Epithelial cell of esophagus (primary cell): ENCODE results near the gene NAV3.

ENCODE experiments used
- DNase-seq: peaks from one replicate; pipeline ENCODE4 v3.0.0; 2010; ENCODE audit warnings: low read depth
- H3K4me3 ChIP-seq: 2 replicates; pipeline ENCODE4 v1.5.1; 2011; ENCODE audit warnings: mild to moderate bottlenecking, low read length, control low read depth
- TF ChIP-seq, protein P1 (sequence below): IDR thresholded peaks from 2 replicates; pipeline ENCODE4 v1.5.1; 2011; ENCODE audit warnings: low read depth, mild to moderate bottlenecking, low read length, control low read depth, inconsistent platforms; ENCODE audit not compliant: insufficient read depth; ENCODE audit errors: missing control alignments

NAV3 gene

DNA sequence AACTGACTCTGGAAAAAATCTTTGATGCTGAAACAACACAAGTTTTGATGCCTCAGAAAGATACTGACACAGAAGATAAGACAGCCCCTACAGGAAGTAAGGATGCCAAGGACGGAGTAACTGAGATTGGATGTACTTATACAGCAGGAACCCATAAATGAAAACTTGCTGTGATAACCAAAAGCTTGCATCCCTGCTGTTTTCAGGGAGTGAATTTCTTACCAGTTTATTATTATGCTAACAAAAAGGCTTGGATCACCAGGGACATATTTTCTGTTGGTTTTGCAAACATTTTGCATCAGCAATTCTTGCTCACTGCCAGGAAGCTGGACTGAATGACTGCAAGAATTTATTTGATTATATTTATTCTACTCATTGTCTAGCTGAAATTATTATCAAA, 197.7 kb downstream of the NAV3 start:
- H3K4me3 ChIP-seq = no peak overlapping the region
- DNase-seq = no peak
- TF ChIP-seq, protein P1, sequence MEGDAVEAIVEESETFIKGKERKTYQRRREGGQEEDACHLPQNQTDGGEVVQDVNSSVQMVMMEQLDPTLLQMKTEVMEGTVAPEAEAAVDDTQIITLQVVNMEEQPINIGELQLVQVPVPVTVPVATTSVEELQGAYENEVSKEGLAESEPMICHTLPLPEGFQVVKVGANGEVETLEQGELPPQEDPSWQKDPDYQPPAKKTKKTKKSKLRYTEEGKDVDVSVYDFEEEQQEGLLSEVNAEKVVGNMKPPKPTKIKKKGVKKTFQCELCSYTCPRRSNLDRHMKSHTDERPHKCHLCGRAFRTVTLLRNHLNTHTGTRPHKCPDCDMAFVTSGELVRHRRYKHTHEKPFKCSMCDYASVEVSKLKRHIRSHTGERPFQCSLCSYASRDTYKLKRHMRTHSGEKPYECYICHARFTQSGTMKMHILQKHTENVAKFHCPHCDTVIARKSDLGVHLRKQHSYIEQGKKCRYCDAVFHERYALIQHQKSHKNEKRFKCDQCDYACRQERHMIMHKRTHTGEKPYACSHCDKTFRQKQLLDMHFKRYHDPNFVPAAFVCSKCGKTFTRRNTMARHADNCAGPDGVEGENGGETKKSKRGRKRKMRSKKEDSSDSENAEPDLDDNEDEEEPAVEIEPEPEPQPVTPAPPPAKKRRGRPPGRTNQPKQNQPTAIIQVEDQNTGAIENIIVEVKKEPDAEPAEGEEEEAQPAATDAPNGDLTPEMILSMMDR = no peak

DNA sequence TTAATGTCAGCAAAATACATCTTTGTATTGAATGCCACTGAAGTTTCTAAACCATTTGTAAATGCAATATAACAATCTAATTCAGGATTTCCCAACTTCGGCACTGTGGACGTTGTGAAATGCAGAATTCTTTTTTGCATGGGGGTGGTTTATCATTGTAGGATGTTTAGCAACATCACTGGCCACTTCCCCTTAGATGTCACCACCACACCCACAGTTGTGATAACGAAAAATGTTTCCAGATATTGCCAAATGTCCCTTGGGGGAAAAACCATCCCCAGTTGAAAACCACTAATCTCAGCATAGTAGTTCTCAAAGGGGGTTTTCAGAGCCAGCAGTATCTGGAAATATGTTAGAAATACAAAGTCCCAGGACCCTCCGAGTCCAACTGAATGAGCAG, 203.3 kb downstream of the NAV3 start:
- no peak overlapping the region for H3K4me3 ChIP-seq
- TF ChIP-seq, protein P1 = no peak
- DNase-seq = no peak

DNA sequence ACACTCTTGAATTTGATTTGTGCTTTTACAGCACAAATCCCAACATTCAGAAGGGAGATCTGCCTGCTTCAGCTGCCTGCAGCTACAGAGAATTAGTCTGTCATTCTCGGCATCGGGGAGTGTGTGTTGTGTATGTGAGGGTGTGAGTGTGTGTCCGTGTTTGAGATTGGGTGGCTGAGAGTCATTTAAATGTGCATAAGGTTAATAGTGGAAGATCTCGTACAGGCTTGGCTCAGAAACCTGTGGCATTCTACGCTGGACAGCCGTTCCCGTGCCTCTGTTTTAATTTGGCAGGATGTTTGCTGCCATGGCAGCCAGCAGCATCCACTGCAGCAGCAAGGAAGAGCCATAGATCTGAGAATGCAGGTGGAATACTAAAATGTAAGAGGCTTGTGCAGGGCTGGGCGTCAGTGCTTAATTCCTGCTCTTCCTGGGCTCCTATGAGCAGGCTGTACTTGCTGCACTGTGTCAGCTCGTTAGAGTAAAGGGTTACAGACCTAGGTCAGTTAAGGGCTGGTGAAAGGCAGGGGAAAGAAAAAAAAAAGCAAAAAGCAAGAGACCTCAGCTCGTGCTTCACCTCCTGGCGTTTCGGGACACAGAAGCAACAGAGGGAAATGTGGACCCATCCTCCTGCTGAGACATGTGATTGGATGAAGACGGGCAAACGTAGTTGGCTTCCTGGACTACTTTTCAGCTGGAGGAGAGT, 205.4 kb downstream of the NAV3 start:
- H3K4me3 ChIP-seq = no peak overlapping the region
- TF ChIP-seq, protein P1 = no peak
- no peak for DNase-seq

DNA sequence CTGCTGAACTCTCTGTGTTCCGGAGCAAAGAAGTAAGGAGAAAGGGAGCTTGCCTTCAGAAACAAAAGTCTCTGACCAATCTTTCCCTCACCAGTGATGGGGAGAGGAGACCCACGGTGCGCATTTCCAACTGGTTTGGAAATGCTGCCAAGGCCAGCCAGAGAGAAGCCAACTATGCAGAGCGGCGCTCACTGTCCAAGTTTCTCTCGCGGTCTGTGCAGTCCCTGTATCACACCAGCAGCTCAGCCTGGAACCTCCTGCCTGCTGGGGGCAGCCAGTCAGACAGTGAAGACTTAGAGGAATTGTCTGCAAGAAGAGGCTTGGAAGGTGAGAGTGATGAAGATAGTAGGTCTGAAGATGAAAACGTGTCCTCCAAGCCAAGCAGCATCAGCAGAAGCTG, 206.2 kb downstream of the NAV3 start:
- H3K4me3 ChIP-seq = no peak overlapping the region
- TF ChIP-seq, protein P1 = no peak
- DNase-seq = no peak

DNA sequence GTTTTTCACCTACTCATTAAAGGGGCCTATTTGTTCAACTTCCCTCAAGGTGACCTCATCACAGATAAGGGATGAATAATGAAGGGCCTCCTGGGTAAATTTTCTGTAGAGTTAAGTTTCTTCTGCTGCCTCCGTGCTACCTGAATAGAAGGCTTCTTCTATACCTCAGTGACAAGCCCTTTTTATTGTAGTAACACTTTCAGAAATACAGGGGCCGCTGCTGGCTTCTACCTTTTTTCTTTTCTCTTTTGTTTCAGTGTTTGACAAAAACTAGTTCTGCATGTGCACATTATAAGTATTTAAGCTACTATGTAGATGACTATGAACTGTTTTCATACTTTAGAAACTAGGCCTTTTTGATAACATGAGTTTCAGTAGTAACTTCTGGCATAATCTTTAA, 207.0 kb downstream of the NAV3 start:
- no peak overlapping the region for H3K4me3 ChIP-seq
- TF ChIP-seq, protein P1 = peak; percentile 30
- DNase-seq = no peak

DNA sequence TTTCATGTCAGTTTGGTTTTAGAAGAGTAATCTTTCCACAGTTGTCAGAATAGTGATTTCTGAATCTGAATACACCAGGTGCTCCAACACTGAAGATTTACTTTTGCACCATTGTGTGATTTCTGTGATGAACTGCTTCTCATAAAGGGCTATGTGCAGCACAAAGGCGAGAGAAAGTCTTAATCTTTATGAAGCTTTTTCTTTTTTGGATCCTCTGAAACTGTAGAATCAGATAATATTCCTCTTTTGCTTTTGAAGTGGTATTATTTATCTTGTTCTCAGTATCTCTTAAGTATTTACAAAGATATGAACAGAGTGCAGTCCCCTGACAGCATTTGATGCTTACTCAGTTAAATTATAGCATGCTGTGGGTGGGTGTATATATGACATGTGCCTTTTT, 207.8 kb downstream of the NAV3 start:
- no peak for DNase-seq
- H3K4me3 ChIP-seq = no peak overlapping the region
- TF ChIP-seq, protein P1 = no peak

DNA sequence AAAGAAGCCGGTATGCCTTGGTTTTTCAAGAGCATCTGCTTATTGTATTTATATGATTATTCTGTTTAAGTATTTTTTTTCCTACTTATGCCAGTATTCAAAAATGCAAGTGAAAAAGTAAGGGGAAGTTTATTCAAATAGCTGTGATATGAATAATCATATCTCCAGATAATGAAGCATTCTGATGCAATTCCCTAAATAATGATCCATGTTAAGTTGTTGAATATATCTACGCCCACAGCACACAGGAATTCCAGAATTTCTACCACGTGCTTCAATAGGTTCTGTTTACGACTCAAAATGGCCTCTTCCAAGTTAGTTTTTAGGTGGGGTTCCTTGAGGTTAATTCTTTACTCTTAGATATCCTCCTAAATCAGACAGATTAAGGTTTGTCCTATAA, 208.3 kb downstream of the NAV3 start:
- TF ChIP-seq, protein P1 = no peak
- no peak for DNase-seq
- H3K4me3 ChIP-seq = no peak overlapping the region
